ENCODE measurements around the gene TEF. TPM values are rescaled to one million over a fixed set of nuclear protein-coding genes. Genes with fewer than 3 reads are reported as not detected.

TEF gene
- total and polyA plus RNA-seq, 4 donors = 5.7 to 16.2 (median 10.2) TPM

DNA sequence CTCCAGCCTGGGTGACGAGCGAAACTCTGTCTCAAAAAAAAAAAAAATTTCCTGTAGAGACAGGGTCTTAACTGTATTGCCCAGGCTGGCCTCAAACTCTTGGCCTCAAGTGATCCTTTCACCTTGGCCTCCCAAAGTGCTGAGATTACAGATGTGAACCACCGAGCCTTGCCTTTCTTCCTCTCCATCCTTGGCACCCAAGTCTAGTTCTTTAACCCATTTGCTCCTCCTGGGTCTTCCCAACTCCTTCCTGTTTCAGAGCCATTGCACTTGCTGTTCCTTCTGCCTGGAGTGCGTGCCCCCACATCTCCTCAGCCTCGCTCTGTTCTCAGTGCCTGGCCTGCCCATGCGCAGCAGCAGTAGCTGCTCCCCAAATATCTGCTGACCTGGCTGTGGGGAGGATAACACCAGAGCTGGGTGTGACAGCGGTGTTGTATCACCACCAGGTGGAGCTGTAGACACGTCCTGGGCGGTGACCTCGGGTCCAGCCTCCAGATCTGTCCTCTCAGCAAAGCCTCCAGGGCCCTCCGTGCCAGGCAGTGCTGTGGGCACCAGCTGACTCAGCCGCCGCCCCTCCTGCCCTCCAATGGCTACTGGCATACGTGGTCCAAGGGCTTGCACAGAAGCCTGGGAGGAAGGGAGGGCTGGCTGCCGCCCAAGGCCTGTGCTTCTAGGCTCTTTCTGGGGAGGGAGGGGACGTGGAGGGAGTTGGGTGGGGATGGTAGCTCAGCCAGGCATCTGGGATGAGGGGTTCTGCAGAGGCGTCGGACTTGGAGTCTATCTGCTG, 22.0 kb downstream of the TEF start:
- DNase-seq (ENCODE audit: low spot score) = peak; percentile 82
- Histone ChIP-seq H3K4me1 (ENCODE audit: control insufficient read depth in 4 of 4, insufficient read depth in 4 of 4, low read length in 3 of 4) (peaks cover 2 to 29% (median 17%) of the 10 kb centered on the region in 4 donors), H3K36me3 (ENCODE audit: control insufficient read depth in 4 of 4, insufficient read depth in 3 of 4, low read depth in 1 of 4, low read length in 3 of 4) (no peaks in the 10 kb centered on the region), H3K9ac (ENCODE audit: low read depth in 1 of 2, low read length in 2 of 2) (no peak overlapping the region), H3K27ac (ENCODE audit: low read depth in 1 of 2, low read length in 2 of 2) (no peak overlapping the region), H3K9me3 (ENCODE audit: control insufficient read depth in 4 of 4, low read length in 3 of 4) (no peaks in the 10 kb centered on the region), H3K27me3 (ENCODE audit: control insufficient read depth in 4 of 4, insufficient read depth in 4 of 4, low read length in 3 of 4) (no peaks in the 10 kb centered on the region), H3K4me3 (ENCODE audit: low read depth in 1 of 3, low read length in 3 of 3) (no peak overlapping the region)
- WGBS = 17% methylated on average over 18 of the region's 18 CpGs
- TF ChIP-seq, protein P1, sequence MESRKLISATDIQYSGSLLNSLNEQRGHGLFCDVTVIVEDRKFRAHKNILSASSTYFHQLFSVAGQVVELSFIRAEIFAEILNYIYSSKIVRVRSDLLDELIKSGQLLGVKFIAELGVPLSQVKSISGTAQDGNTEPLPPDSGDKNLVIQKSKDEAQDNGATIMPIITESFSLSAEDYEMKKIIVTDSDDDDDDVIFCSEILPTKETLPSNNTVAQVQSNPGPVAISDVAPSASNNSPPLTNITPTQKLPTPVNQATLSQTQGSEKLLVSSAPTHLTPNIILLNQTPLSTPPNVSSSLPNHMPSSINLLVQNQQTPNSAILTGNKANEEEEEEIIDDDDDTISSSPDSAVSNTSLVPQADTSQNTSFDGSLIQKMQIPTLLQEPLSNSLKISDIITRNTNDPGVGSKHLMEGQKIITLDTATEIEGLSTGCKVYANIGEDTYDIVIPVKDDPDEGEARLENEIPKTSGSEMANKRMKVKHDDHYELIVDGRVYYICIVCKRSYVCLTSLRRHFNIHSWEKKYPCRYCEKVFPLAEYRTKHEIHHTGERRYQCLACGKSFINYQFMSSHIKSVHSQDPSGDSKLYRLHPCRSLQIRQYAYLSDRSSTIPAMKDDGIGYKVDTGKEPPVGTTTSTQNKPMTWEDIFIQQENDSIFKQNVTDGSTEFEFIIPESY (IDR thresholded peaks at IDR 0.05) = no peak
- TF ChIP-seq YY1 (IDR thresholded peaks at IDR 0.05) (no peak), EGR1 (IDR thresholded peaks at IDR 0.05; ENCODE audit: low read depth in 2 of 2) (no peak), SP1 (IDR thresholded peaks at IDR 0.05) (peak; percentile 70), JUND (IDR thresholded peaks at IDR 0.05) (no peak), FOXA1 (IDR thresholded peaks at IDR 0.05) (no peak), GABPA (IDR thresholded peaks at IDR 0.05 in 1 of 2, conservative IDR thresholded peaks at IDR 0.05 in 1 of 2) (no peak), RAD21 (IDR thresholded peaks at IDR 0.05) (peak; percentile 99 to 100), NR2F2 (IDR thresholded peaks at IDR 0.05) (peak; percentile 56), REST (IDR thresholded peaks at IDR 0.05) (no peak), RXRA (IDR thresholded peaks at IDR 0.05) (peak; percentile 60 to 84), FOXA2 (IDR thresholded peaks at IDR 0.05) (no peak), HNF4A (conservative IDR thresholded peaks at IDR 0.05) (peak; percentile 53 to 75)
- TF ChIP-seq, protein P2, sequence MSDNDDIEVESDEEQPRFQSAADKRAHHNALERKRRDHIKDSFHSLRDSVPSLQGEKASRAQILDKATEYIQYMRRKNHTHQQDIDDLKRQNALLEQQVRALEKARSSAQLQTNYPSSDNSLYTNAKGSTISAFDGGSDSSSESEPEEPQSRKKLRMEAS (IDR thresholded peaks at IDR 0.05) = no peak
- TF ChIP-seq, protein P3, sequence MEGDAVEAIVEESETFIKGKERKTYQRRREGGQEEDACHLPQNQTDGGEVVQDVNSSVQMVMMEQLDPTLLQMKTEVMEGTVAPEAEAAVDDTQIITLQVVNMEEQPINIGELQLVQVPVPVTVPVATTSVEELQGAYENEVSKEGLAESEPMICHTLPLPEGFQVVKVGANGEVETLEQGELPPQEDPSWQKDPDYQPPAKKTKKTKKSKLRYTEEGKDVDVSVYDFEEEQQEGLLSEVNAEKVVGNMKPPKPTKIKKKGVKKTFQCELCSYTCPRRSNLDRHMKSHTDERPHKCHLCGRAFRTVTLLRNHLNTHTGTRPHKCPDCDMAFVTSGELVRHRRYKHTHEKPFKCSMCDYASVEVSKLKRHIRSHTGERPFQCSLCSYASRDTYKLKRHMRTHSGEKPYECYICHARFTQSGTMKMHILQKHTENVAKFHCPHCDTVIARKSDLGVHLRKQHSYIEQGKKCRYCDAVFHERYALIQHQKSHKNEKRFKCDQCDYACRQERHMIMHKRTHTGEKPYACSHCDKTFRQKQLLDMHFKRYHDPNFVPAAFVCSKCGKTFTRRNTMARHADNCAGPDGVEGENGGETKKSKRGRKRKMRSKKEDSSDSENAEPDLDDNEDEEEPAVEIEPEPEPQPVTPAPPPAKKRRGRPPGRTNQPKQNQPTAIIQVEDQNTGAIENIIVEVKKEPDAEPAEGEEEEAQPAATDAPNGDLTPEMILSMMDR (IDR thresholded peaks at IDR 0.05; ENCODE audit: low read depth, low read length, missing input control) = peak; percentile 96
